GM19372 (cell line): Measurements from ENCODE around the gene MIOX.
A peak's percentile ranks its signal among the peaks of the same experiment; 100 is the strongest.
"Not testable (repeated sequence)": the region's sequence is repeated elsewhere in the genome, so short reads cannot be mapped to it uniquely, and the experiment has no call there.

Experiments
- ATAC-seq: cut with Tn5 transposase; IDR thresholded peaks from one replicate; pipeline ENCODE4 v1.9.1; 2021; ENCODE audit warnings: mild to moderate bottlenecking, low read depth, moderate library complexity; ENCODE audit not compliant: unreplicated experiment

MIOX gene

DNA sequence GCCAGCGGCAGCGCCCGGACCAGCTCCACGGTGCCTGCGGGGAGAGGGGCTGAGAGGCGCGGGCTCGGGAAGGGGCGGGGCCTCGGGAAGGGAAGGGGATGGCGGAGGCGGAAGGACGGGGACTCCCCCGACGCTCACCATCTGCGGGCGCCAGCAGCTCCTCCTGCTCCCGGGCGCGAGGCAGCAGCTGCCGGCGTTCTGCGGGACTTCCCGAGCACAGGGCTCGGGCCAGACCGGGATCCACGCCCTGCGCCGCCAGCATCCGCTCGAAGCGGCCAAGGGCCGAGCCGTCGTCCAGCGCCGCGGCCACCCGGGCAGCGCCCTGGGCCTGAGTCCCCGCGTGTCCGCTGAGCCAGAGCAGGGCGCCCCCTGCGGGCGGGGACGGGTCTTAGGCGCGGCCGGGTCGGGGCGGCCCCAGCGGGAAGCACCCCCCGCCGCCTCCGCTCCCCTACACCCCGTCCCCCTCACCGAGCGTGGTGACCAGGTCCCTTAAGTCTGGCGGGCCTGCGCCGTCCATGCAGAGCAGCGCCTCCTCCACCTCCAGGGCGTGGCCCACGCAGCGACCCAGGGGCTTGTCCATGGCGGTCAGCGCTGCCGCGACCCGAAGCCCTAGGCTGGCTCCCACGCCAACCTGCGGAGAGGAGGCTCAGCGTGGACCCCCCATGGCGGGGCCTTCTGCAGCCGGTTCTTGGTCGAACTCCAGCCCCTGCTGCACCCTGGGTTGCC, 39.6 kb downstream of the MIOX start:
- ATAC-seq: peak; percentile 23

DNA sequence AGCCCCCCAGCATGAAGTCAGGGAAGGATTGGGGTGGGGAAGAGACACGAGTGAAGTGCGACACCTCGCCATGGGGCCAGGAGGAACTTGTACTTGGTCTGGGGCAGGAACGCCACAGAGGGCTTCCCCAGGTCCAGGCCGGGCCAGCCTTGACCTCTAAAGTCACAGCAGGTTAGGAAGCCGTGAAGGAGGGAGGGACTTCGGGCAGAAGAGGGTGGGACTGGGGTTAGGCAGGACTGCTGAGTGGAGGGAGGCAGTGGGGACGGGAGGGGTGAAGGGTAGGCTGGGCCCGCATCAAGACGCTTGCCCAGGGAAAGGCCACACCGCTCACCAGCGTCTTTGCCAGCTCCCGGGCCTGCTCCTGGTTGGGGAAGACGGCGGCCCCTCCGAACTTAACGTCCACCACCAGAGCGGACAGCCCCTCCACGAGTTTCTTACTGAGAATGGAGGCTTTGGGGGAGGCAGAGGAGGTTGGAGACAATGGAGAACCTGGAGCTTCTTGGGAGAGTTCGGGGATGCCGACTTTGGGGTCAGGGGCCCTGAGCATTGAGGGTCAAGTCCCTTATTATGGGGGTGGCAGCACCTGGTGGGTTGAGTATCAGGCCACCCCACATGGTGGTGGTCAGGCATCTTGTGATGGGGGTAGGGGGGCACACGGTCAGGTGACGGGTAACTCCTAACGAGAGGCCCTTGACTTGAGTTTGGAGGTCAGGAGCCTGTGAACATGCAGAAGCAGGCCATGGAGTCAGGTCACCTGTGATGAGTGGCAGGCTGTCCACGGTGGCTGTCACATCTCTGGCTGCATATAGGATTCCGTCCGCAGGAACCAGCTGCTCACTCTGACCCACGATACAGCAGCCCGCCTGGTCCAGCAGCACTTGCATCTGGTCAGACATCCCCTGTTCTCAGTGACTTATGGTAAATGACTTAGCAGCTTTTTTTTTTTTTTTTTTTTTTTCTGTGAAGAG, 40.5 kb downstream of the MIOX start:
- no peak for ATAC-seq

DNA sequence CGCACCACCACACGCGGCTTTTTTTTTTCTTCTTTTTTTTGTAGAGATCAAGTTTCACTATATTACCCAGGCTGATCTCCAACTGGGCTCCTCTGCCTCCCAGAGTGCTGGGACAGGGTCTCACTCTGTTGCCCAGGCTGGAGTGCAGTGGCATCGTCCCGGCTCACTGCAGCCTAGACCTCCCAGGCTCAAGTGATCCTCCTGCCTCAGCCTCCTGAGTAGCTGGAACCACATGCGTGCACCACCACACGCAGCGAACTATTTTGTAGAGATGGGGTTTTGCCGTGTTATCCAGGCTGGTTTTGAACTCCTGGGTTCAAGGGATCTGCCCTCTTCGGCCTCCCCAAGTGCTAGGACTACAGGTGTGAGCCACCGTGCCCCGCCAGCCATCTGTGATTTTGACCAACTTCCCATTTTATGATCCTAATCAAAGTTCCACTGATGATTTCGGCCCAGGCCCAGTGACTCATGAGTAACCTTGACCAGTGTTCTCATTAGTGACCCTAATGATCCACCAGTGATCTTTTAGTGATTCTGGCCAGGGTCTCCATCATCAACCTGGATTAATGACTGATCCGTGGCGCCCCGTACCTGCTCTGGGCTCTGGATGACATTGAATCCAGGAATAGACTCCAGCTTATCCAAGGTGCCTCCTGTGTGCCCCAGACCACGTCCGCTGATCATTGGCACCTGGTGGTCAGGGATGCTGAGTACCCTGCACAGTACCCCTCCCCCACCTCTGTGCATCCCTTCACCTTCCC, 41.4 kb downstream of the MIOX start:
- no peak for ATAC-seq

DNA sequence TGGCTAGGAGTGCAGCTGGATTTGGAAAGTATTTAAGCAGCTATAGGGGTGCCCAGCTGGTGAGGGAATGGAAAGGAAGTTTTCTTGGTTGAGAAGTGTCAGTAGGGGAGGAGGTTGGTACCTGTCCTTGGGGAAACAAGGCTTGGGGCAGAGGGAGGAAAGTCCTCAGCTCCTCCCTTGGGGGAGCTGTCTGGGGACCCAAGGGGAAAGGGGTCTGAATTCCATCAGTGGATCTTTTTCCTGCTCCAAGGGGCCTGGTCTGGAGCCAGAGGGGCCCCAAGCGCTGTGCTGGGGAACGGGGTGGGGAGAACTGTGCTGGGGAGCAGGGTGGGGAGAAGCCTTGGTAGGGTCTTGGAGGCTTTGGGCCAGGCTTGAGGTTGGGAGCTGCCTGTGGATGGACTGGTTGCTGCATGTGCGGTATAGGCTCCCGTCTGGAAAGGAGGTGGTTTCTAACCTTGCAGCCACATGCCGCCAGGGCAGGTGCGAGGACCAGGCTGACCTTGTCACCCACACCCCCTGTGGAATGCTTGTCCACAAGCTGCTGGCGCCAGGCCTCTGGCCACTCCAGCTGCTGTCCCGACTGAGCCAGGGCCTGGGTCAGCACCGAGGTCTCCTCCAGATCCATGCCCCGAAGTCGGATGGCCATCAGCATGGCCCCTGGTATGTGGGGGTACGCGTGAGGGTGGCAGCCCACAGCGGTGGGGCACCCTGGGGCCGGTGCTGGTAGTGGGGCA, 42.2 kb downstream of the MIOX start:
- ATAC-seq: no peak

DNA sequence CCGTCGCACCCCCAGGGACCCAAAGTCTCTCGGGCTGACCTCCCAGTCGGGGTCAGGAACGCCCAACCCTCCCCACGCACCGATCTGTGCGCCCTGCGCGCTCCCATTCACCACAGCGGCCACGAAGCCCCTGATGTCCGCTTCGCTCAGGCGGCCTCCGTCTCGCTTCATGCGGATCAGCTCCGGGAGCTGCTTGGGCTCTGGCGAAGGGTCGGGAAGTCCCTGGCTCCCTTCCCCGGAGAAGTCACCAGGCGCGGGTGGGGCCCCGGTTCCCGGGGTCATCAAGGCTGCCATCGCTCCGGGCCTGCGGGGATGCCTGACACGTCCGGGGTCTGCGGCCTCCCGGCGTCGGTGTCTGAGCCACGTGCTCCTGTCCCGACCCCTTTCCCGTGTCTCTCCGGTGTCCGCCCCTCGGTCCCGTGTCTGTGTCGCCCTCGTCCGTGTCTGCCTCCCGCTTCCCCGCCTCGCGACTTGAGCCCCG, 42.8 kb downstream of the MIOX start:
- no peak for ATAC-seq

DNA sequence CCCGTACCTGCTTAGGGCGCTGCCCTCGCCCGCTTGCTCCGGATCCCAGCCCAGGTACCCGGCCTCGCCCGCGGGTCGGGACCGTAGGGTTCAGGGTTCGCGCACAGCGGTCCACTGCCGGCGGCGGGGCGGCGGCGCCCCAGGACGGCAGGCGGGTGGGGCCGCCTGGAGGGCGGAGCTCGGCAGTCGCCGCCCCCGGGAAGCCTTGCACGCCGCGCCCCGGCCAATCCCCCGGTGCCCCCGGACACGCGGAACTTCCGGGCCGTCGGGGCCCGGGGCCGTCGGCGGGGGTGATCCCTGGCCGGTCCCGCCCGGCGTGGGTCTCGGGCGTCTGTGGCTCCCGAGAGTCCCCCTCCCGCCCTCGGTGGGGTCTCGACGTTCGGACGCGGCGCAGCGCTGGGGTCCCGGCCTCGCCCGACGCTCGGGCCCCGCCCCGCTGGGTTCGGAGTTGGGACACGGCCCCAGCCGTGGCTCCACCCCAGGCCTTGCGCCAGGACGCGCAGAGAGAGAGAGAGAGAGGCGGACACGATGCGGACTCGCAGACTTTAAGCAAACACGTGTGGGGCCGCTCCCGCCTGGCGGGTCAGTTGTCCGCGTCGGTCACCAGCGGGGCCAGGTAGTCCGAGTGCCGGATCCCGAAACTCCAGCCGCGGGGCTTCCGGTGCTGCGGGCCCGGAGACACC, 43.4 kb downstream of the MIOX start, which contains the start of gene TYMP:
TSS of gene TYMP (minus strand) at position 116 of the 683 bp plus-strand sequence. CDS start 303 bp downstream, outside the sequence.
- no peak for ATAC-seq

DNA sequence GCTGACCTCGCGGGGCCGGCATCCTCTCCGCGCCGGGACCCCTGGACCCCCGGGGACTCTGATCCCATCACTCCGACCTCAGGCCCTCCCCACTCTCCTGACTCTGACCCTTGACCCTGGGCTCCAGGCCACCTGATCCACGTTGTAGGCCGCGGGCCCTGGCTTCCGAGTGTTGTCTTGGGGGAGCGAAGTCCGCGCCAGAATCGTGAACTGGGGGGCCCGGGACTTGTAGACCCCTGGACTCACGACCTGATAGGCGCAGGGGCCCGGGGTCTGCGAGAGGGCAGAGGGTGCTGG, 43.9 kb downstream of the MIOX start:
- ATAC-seq: no peak

DNA sequence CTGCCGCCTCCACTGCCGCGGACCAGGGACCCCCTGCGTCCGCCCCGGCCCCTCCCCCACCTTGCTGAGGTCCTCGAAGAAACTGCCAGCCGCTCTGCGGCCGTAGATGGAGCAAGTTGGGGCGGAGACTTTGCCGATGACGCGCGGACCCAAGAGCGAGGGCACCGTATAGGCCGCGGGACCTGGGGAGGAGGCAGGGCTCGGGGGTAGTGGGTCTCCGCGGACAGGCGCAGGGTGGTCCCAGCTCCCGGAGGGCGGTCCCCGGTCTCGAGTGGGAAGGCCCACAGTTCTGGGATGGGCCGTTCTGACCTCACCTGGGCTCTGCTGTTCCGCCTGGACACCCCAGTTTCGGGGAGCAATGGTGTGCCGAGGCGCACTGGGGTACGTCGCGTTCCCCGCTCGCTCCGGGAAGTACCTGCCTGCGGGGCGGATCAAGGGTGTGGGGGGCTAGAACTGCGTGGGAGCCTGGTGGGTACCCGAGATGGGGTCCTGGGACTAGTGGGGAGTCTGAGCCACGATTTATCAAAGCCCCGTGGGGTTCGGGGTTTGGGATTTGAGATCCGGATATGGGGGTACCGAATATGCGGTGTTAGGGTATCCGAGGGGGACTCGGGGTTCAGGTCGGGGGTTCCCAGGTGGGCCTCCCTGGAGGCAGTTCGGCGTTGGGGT, 44.4 kb downstream of the MIOX start:
- no peak for ATAC-seq

DNA sequence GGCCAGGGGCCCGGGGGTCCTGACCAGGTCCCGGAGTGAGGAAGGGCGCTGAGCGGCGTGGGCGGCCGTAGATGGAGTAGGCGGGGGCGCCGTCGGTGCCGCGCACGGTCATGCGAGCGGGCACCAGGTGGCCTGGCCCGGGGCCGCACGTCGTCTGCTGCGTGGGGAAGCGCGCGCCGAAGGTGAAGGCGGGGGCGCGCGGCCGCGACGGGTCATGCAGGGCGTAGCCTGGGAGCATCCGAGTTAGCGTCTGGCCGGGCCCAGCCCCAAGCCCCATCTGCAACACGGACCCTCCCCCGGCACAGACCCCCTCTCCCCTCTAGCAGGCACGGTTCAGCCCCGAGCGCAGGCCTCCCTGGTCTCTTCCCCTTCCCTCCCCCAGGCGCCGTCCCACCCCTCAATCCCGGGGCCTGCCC, 44.9 kb downstream of the MIOX start:
- no peak for ATAC-seq

DNA sequence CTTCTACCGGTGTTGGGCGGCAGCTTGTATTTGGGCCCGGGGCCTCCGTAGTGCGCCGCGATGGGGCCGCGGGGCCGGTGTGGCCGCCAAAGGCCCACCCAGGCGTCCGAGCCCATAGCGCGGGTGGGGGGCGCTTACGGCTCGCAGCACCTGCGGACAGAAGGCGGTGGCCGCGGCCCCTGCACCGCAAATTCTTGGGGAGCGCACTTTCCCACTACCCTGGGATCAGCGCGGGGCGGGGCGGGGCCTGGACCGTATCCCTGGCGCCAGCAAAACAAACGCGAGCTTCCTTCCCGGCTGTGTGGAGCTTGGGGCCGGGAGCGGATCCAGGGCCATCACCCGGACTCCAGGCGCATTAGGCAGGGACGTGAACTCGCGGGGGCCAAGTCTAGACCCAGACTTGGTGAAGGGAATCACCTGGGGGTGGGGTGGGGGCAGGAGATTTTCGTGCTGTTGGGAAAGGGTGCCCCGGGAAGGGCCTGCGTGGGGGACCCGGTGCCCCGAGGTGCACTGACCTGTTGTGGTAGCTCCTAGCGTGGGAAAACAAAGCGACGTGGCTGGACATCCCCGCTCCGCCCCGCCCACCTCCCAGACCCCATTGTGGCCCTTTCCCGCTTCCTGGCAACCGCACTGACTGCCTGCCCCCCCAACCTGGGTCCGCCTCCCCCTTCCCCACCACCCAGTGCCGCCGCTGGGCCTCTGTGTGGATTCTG, 45.5 kb downstream of the MIOX start:
- ATAC-seq: no peak

DNA sequence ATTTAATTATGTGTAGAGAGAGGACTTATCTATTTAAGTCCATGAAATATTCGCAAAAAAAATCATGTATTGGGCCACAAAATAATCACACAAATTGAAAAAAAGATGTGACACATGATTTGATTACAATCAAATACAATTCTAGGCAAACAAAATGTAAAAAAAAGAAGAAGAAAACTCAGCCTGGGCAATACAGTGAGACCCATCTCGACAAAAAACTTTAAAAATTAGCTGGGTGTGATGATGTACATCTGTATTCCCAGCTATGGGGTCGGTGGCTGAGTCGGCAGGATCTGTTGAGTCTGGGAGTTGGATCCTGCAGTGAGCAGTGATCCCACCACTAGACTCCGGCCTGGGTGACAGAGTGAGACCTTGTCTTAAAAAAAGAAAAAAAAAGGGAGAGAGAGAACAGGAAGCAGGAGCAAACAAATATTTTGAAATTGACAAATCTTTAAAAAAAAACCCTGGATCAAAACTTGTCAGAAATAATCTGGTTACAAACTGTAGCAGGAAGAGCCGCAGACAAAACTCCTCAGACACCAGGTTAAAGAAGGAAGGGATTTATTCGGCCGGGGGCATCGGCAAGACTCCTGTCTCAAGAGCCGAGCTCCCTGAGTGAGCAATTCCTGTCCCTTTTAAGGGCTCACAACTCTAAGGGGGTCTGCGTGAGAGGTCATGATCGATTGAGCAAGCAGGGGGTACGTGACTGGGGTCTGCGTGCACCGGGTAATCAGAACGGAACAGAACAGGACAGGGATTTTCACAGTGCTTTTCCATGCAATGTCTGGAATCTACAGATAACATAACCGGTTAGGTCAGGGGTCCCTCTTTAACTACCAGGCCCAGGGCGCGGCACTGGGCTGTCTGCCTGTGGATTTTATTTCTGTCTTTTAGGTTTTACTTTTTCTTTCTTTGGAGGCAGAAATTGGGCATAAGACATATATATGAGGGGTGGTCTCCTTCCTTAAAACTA, 46.5 kb downstream of the MIOX start:
- ATAC-seq: no peak

DNA sequence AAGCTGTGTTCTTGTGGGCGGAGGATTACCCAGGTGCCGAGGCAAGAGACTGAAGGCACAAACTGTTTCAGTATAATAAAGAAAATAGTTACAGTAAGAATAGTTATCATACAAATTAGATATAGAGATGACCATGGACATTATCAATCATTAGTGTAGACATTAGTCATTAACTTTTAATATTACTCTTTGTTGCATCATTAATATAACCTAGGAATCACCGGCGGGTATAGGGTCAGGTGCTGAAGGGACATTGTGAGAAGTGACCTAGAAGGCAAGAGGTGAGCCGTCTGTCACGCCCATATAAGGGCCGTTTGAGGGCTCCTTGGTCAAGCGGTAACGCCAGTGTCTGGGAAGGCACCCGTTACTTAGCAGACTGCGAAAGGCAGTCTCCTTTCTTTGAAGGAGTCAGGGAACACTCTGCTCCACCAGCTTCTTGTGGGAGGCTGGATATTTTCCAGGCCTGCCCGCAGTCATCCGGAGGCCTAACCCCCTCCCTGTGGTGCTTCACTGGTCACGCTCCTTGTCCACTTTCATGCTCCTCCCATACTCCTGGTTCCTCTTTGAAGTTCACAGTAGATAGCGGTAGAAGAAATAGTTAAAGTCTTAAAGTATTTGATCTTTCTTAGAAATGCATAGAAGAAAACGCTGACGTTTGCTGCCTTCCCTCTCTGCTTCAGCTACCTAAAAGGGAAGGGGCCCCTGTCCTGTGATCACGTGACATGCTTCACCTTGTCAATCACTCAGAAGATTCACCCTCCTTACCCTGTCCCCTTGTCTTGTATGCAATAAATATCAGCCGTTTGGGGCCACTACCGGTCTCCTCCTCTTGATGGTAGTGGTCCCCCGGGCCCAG, 47.4 kb downstream of the MIOX start:
- ATAC-seq: not testable (repeated sequence)

DNA sequence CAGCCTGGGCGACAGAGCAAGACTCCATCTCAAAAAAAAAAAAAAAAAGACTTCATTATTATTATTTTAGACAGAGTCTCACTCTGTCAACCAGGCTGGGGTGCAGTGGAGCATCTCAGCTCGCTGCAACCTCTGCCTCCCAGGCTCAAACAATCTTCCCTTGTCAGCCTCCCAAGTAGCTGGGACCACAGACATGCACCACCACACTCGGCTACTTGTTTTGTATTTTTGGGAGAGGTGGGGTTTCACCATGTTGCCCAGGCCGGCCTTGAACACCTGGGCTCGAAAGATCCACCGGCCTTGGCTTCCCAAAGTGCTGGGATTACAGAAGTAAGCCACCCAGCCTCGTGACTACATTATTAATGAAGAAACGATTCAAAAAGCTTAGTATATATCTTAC, 48.5 kb downstream of the MIOX start:
- ATAC-seq: no peak

DNA sequence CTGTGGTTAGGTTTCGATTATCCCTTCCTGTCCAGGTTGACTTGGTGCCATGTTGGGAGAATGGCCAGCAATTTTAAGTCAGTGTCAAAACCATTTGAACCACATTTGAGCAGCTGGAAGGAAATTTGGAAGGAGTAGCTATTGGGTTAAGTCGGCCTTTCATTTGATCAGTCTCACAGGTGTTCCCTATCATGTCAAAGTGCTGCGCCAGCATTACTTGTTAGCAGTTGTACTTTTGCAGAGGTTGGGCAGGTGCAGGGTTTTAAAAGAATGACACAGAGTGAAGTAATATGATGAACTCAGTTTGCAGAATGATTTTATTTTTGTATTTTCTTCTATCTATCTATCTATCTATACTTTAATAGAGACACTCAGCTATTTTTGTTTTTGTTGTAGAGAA, 49.6 kb downstream of the MIOX start:
- no peak for ATAC-seq

DNA sequence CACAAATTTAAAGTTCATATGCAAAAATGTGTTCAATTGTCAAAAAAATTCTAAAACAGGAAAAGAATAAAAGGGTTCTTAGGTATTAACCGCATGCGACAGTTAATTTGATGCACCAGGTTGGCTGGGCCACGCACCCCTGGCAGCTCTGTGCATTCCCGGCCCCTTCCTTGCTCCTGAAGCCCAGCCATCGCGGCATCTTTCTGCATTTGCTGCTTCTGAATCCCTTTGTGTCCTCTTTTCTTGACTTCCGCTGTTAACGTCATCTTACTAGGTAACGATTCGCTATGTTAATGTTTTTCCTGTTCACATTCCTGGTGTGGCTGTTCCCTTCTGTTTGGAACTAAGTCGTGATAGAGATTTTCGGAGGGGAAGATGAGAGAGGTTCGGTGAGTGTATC, 51.1 kb downstream of the MIOX start:
- ATAC-seq: no peak
